Activated CD4-positive, alpha-beta T cell treated with anti-CD3 and anti-CD28 coated beads, Interleukin-2, amount 50 U/mL, for 4 hours (primary cell): ENCODE results near the gene HSFX4.
"Not testable (repeated sequence)": the region's sequence is repeated elsewhere in the genome, so short reads cannot be mapped to it uniquely, and the experiment has no call there.

Experiments used
- DNase-seq, 2 experiments: peaks; one replicate each; pipeline ENCODE4 v3.0.0-alpha.2; 2020

Gene HSFX4

DNA sequence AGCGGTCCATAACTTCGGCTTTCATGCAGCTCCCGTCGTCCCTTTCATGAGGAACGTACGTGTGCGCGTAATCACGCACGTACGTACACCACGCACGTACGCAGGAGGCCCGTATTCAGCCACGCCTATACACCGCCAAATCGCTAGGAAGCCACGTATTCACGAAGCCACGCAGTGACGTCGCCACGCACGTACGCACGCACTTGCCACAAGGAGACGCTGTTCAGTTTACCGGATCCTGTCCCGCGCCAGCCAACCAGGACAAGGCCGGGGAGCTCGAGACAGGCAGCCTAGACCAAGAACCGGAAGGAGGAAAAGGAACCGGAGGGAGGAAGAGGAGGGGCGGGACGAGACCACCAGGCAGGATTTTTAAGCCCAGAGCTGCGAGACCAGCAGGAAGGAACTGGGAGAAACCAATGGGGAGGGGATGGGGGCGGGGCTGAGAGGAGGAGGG is 9.1 kb downstream of the HSFX4 start, which contains the start of gene EOLA2:
TSS of gene EOLA2 (minus strand) at position 65 of the 454 bp plus-strand sequence. CDS start 4,617 bp downstream, outside the sequence.
- peak; percentile 87 to 91 for DNase-seq

DNA sequence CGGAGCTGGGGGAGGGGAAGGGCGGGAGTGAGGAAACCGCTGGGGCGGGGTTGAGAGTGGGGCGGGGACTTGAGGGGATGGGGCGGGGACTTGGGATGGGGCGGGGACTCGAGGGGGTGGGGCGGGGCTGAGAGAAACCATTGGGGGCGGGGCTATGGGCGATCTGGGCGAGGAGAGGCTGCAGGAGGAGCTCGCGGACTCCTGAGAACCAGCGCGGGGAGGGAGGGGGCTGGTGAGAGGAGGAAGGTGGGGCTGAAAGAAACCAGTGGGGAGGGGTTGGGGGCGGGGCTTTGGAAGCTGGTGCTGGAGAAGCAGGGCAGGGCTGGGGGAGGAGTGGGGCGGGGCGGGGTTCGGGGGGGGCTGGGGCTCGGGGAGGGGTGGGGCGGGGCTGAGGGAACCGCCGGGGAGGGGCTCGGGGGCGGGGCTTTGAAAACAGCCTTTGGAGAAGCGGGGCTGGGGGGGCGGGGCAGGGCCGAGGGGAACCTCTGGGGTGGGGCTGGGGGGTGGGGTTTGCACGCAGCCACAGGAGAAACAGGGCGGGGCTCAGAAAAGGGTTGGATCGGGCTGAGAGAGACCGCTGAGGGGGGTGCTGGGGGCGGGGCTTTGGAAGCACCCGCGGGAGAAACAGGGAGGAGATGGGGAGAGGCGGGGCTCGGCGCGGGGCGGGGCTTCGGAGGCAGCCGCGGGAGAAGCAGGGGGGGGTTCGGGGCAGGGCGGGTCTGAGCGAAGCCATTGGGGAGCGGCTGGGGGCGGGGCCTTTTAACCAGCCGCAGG is 9.7 kb downstream of the HSFX4 start:
- DNase-seq: peak; percentile 84 to 88

DNA sequence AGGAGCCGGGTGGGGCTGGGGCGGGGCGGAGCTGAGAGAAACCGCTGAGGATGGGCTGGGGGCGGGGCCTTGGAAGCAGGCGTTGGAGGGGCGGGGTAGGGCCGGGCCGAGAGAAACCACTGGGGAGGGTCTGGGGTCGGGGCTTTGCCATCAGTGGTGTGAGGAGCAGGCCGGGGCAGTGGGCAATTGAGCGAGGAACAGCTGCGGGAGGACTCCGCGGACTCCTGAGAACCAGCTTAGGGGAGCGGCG is 10.2 kb downstream of the HSFX4 start:
- no peak for DNase-seq

DNA sequence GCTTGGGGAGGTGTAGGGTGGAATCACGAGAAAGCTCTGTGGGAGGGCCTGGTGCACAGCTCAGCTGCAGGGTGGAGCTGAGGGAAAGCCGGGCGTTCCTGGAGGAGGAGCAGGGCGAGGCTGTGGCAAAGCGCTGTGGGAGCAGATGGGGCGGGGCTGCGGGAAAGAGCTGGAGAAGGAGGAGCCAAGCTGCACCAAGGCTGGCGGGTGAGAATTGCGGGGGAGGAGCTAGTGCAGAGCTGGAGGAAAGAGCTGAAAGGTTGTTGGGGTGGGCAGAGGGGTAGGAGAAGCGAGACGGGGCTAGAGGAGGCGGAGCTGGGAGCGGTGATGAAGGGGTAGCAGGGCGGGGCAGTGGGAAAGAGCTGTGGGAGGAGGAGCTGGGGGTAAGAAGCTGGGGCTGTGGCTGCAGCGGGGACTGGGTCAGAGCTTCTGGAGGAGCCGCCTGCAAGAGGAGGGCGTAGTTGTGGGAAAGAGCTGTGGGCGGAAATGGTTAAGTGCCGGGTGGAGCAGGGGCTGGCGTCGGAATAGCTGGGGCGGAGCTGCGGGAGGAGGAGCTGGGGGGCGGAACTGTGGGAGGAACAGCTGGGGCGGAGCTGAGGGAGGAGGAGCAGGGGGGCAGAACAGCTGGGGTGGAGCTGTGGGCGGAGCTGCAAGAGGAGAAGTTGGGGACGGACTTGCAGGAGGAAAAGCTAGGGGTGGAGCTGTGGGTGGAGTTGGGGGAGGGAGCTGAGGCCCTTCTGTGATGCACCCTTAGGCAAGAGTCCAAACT is 10.7 kb downstream of the HSFX4 start:
- peak; percentile 91 for DNase-seq

DNA sequence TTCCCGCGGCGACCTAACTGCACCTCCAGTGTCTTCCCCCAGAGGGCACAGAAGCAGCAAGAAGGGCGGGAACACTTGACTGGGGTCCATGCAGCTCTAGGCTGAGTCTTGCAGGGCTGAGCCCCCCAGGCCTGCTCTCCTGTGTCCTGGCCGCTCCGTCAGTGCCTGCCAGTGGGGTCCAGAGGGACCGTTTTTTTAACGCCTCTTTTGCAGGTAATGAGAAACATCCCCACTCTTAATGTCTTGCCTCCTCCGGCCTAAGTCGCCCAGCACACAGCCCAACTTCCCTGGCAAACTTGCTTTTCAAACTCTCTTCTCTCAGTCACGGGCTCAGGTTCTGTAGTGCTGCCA is 11.3 kb downstream of the HSFX4 start:
- not testable (repeated sequence) for DNase-seq

DNA sequence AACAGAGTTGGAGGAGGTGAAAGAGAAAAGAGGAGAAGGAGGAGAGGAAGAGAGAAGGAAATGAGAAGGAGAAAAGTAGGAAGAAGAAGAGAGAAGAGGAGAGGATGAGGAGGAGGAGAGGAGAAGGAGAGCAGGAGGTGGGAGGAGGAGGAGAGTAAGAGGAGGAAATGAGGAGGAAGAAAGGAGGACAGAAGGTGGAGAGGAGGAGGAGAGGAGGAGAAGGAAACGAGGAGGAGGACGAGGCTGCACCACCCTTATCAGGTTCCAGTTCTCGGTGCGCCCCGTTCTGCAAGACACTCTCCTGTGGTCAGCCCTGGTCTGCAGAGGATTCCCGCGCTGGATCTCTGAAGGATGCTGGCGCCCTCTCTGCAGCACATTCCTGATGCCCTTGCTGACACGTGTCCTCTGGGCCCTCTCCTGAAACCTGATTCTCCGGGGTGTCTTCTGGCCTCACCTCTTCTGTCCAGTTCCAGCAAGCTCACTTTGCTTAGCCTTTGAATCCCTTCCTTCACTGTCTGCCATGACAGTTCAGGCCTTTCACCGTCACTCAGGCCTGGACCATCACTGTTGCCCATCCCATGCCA is 15.8 kb downstream of the HSFX4 start:
- not testable (repeated sequence) for DNase-seq

DNA sequence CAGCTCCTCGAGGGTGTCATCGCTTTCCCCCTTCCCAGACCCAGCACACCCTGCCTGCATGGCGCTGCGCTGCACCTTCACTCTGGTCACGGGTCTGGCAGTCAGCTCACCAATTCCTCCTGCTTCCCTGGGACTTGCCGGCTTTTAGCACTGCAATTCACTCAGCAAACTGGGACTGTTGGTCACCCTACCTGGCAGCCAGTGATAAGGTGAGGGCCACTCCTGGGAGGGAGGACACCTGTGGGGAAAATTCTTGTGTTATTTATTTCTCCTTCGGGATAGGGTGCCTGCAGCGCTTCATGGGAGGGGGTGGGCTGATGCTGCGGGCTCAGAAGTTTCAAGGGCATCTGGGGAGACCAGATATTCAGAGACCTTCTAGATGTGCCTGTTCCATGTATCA is 16.4 kb downstream of the HSFX4 start:
- not testable (repeated sequence) for DNase-seq

DNA sequence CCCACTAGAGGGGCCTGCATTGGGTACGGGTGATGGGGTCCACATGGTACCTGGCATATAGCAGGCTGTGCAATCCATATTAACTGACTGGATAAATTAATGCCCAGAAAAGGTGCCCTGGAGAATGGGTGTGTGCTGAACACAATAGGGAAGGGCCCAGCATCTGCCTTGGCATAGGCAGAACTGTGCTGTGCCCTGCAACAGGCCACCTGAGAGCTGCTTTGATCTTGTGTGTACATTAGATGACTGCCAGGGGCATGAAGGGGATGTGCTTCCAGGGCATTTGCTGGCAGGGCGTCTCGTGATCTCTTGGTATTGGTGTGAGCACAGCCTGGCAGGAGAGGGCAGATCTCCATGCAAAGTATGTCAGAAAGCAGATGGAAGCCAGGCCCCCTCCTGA is 17.6 kb downstream of the HSFX4 start:
- DNase-seq: not testable (repeated sequence)

DNA sequence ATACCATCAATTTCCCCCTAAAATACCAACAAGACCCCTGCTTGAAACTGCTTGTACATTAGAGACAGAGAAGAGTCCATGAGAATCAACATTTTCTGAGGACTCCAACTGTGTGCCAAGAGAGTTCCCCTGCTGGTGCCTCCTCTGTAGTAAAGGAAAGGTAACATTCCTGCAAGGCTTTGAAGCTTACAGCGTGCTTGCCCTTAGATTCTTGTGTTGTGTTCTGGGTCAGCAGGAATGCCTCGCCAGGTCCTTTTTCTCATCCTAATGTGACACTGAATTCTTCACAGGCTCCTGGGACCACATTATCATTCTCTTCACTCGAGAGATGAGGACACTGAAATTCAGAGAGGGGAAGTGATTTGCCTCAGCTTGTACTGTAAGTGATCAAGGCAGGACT is 18.6 kb downstream of the HSFX4 start:
- no peak for DNase-seq

DNA sequence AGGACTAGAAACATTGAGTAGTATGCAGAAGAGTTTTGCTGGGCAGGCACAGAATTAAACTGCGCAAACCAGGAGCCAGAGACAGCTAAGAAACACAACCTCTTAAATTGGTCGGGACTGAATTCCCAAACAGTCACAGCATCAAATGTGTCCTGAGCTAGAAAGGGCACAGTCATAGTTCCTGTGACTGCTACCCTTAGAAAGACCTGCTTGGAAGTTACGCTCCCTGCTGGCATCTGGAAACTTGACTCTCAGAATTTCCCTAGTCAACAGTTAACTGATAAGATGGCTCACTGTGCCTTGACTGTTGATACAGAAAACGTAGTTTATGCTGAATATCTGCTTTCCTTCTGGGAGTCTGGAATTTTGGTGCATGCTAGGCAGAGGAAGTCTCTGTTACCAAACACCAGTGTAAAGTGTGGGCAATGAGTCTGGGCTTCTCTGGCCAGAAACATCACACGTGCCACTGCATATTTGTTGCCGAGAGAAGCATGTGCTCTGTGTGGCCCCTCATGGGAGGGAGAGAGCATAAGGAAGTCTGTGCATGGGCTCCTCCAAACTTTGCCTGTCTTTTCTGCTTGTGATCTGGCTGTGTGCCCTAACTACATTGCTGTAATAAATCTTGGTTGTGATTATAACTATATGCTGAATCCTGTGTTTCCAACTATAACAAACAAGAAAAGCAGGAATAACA is 20.5 kb downstream of the HSFX4 start:
- no peak for DNase-seq

DNA sequence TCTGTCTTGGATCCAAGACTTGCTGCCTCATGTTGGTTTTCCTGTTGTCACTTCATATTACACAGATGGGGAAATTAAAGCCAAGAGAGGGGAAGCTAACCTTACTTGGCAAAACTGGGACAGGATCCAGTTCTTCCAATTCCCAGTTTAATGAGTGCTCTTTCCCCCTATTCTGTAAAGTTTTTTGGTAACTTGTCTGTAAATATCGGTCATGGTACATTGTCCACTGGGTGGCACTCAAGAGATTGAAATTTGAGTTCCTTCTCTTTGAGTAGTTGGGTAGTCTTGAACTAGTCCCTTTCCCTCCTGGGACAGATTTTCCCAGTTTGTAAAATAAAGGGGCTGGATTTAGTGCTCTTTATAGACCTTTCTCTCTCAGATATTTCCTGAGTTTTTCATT is 21.3 kb downstream of the HSFX4 start:
- DNase-seq: no peak

DNA sequence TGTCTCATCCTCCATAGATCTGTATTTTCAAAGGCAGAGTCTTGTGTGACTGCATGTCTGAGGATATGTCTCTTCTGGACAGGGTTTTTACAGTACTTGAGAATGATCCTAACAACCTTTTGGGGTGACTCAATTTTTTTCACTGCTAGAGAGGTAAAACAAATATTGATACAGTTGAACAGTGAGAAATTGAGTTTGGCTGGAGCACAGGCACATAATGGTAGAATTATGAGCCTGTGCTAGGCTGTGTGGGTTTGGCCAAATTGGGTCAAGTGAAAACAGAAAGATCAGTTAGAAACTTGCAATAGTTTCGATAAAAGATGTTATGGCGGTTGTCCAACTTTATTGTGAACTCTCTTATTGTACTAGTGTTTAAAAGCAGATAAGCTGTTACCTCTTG is 32.2 kb downstream of the HSFX4 start:
- no peak for DNase-seq

DNA sequence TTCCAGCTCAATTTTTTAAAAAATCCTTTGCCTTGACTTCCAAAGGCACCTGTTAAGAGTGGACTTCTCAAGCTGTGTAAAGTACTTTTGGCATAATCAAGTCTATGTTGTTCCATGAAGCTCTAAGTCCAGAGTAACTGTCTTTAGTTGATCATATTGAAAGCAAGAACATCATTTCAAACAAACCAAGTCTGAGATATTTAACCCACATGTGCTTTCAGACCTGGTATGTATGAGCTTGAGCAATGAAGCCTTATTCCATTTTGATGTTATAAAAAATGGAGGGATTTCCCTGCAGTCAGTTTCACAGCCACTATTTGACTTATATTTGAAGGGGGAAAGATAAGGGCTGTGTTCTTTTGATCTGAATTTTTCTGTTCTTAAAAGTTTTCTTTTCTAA is 32.6 kb downstream of the HSFX4 start:
- no peak for DNase-seq

DNA sequence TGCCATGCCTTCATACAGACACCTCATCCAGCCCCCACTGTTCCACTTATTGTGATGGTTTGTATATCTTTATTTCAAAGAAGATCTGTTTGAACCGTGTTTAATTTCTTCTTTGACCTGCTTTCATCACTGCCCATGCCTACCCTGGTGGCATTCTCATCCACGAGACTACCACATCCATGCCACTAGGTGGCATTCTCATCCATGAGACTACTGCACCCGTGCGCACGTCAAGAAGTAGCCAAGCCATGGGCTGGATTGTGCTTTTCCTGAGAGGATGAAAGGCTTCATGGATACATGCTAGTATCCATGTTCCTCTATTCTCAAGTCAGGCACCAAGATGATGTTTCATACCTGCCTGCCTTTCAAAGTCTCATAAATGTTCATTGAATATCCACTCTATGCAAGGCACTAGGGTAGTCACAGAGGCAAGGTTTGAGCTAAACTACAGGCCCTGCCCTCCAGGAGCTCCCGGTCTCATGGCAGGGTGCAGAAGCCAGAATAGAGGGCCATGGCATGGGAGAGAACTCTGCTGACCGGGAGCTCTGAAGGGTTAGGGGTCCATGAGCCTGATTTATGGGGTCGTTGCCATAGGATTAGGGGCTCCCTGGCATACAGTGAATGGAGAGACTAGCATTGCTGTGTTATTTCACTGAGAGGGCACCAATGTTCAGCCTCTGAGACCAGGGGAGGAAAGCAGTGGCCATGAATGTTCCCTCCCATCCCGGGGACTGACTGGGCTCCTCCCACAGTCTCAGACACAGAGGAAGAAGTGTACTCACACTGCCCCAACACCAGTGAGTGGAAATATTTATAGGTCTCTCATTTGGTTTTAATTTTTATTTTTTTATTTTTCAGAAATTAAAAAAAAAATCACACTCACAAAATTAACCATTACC is 33.7 kb downstream of the HSFX4 start:
- DNase-seq: no peak

DNA sequence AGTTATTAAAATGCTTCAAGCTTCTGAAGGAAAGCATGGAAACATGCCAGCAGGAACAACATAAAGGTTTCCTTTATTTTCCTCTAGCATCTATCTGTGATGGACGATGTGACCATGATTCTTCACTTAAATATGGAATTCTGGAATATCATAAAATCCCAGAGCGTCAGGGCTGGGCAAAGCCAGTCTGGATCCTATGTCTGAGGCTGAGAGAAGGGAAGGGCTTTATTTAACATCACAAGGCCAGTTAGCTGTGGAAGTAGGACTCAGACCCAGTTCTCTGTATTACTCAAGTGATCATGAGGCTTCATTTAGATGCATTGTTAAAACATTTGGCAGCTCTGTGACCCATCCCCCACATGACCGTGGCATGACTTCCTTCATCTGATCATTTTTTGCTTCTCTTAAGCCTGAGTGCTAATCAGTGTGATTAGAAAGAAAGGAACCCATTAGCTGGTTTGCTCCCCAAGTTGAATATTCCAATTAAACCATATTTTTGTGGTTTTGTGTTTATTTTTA is 49.8 kb downstream of the HSFX4 start:
- DNase-seq: no peak
